WTC11 (cell line): ENCODE measurements around the gene CTNNA1. TPM values are rescaled to one million over a fixed set of nuclear protein-coding genes. Genes with fewer than 3 reads are reported as not detected.

Experiments used
- ATAC-seq: fragments of 200-7000 bp; cut with Tn5 transposase; 2 replicates; pipeline ENCODE4 v1.10.0; 2021; ENCODE audit warnings: mild to moderate bottlenecking, moderate library complexity
- CTCF ChIA-PET: fragments of 300-600 bp; sonication (Branson Sonifier 250); formaldehyde crosslinking; loops from one replicate; lab custom pipeline; 2021; ENCODE audit warnings: antibody characterized with exemption; lab: Charles Lee
- POLR2A ChIA-PET: fragments of 350-600 bp; sonication (Branson Sonifier 250); formaldehyde crosslinking; loops from one replicate; lab custom pipeline; 2021; ENCODE audit warnings: antibody characterized with exemption; lab: Charles Lee
- DNase-seq: peaks from one replicate; pipeline ENCODE4 v3.0.0; 2021; ENCODE audit warnings: low spot score
- H3K27ac Mint-ChIP-seq: 2 replicates; pipeline ENCODE4 v1.8.0; 2021; ENCODE audit warnings: mixed read lengths
- H3K27me3 Mint-ChIP-seq: 2 replicates; pipeline ENCODE4 v1.8.0; 2021; ENCODE audit warnings: low read depth, mild to moderate bottlenecking, moderate library complexity, mixed read lengths
- H3K36me3 Mint-ChIP-seq: 2 replicates; pipeline ENCODE4 v1.8.0; 2021; ENCODE audit warnings: mixed read lengths
- H3K4me1 Mint-ChIP-seq: 2 replicates; pipeline ENCODE4 v1.8.0; 2022; ENCODE audit warnings: mixed read lengths
- H3K4me3 Mint-ChIP-seq: 2 replicates; pipeline ENCODE4 v1.8.0; 2021; ENCODE audit warnings: mild to moderate bottlenecking, moderate library complexity, mixed read lengths
- H3K9me3 Mint-ChIP-seq: 2 replicates; pipeline ENCODE4 v1.8.0; 2021; ENCODE audit warnings: mixed read lengths
- CDX4 ChIP-seq: fragments of 250-450 bp; sonication (Bioruptor Pico); IDR thresholded peaks from 2 replicates; pipeline ENCODE4 v1.9.0; 2021; ENCODE audit warnings: moderate library complexity, mild to moderate bottlenecking, inconsistent platforms, borderline replicate concordance
- CREB1 ChIP-seq: sonication (generic); formaldehyde crosslinking; IDR thresholded peaks from 2 replicates; pipeline ENCODE4 v1.8.0; 2023; ENCODE audit warnings: mild to moderate bottlenecking, missing genetic modification reagents
- CREM ChIP-seq: sonication (generic); formaldehyde crosslinking; IDR thresholded peaks from 2 replicates; pipeline ENCODE4 v1.8.1; 2022; ENCODE audit warnings: mild to moderate bottlenecking, missing genetic modification reagents, moderate library complexity
- E2F1 ChIP-seq: sonication (generic); formaldehyde crosslinking; IDR thresholded peaks from 2 replicates; pipeline ENCODE4 v1.8.0; 2022; ENCODE audit warnings: mild to moderate bottlenecking, missing genetic modification reagents
- JAZF1 ChIP-seq: fragments of 250-450 bp; sonication (Bioruptor Pico); IDR thresholded peaks from 2 replicates; pipeline ENCODE4 v1.9.0; 2021; ENCODE audit warnings: moderate library complexity, mild to moderate bottlenecking, inconsistent platforms
- KAT7 ChIP-seq: sonication (generic); formaldehyde crosslinking; IDR thresholded peaks from 2 replicates; pipeline ENCODE4 v1.8.1; 2023; ENCODE audit warnings: missing genetic modification reagents, mild to moderate bottlenecking, borderline replicate concordance
- MAX ChIP-seq: sonication (generic); formaldehyde crosslinking; IDR thresholded peaks from 2 replicates; pipeline ENCODE4 v1.8.0; 2022; ENCODE audit warnings: mild to moderate bottlenecking, missing genetic modification reagents
- MXD4 ChIP-seq: fragments of 250-450 bp; sonication (Bioruptor Pico); IDR thresholded peaks from 2 replicates; pipeline ENCODE4 v1.8.0; 2021; ENCODE audit warnings: mild to moderate bottlenecking, moderate library complexity, borderline replicate concordance
- NFYB ChIP-seq: sonication (generic); formaldehyde crosslinking; conservative IDR thresholded peaks from 2 replicates; pipeline ENCODE4 v1.8.0; 2022; ENCODE audit warnings: low read depth, missing genetic modification reagents
- NR2C2 ChIP-seq: sonication (generic); formaldehyde crosslinking; IDR thresholded peaks from 2 replicates; pipeline ENCODE4 v1.8.0; 2022; ENCODE audit warnings: mild to moderate bottlenecking, missing genetic modification reagents
- SOX15 ChIP-seq: fragments of 250-450 bp; sonication (Bioruptor Pico); IDR thresholded peaks from 2 replicates; pipeline ENCODE4 v1.9.0; 2021; ENCODE audit warnings: mild to moderate bottlenecking
- ZBTB21 ChIP-seq: sonication (generic); formaldehyde crosslinking; IDR thresholded peaks from 2 replicates; pipeline ENCODE4 v1.8.1; 2023; ENCODE audit warnings: mild to moderate bottlenecking, missing genetic modification reagents, borderline replicate concordance
- ZBTB43 ChIP-seq: sonication (generic); formaldehyde crosslinking; IDR thresholded peaks from 2 replicates; pipeline ENCODE4 v1.8.1; 2023; ENCODE audit warnings: mild to moderate bottlenecking, missing genetic modification reagents
- ZNF121 ChIP-seq: sonication (generic); formaldehyde crosslinking; IDR thresholded peaks from 2 replicates; pipeline ENCODE4 v1.8.0; 2023; ENCODE audit warnings: missing genetic modification reagents
- ZNF232 ChIP-seq: sonication (generic); formaldehyde crosslinking; IDR thresholded peaks from 2 replicates; pipeline ENCODE4 v1.8.0; 2022; ENCODE audit warnings: mild to moderate bottlenecking, missing genetic modification reagents
- ZNF425 ChIP-seq: fragments of 250-450 bp; sonication (Bioruptor Pico); conservative IDR thresholded peaks from 2 replicates; pipeline ENCODE4 v1.9.0; 2021; ENCODE audit warnings: mild to moderate bottlenecking
- ZNF512 ChIP-seq: sonication (generic); formaldehyde crosslinking; IDR thresholded peaks from 2 replicates; pipeline ENCODE4 v1.8.1; 2022; ENCODE audit warnings: missing genetic modification reagents, borderline replicate concordance
- total RNA-seq: library from RNA; stranded (reverse); gene quantifications from 3 replicates; pipeline ENCODE4 v1.2.3, GENCODE V29; 2021

CTNNA1 gene
- total RNA-seq, 1 experiment from 2014 or later: 309 TPM

GRCh38 chr5:138934971-138935370 is 181.7 kb downstream of the CTNNA1 start:
- Mint-ChIP-seq H3K36me3 (peaks cover 46% of the 10 kb centered on the region), H3K9me3 (no peaks in the 10 kb centered on the region)
- no peak for ATAC-seq

GRCh38 chr5:138935466-138935865 is 182.2 kb downstream of the CTNNA1 start:
- Mint-ChIP-seq H3K27me3 (no peaks in the 10 kb centered on the region), H3K4me3 (no peak overlapping the region), H3K9me3 (no peaks in the 10 kb centered on the region), H3K27ac (no peak overlapping the region), H3K36me3 (peaks cover 42% of the 10 kb centered on the region), H3K4me1 (peaks cover 46% of the 10 kb centered on the region)
- CTCF ChIA-PET: interaction anchor here (0.6 to 0.7 kb wide), 2 partner anchors 146 to 302 kb away, joined by 3 to 4 read pairs; no protein-coding TSS in a partner anchor
- TF ChIP-seq ZBTB43 (CRISPR knock-in tag) (no peak), ZNF512 (CRISPR knock-in tag) (no peak), JAZF1 (CRISPR knock-in tag) (no peak), CDX4 (CRISPR knock-in tag) (no peak), SOX15 (CRISPR knock-in tag) (no peak), MAX (CRISPR knock-in tag) (no peak), ZBTB21 (CRISPR knock-in tag) (no peak), CREB1 (no peak), ZNF121 (CRISPR knock-in tag) (no peak), NR2C2 (CRISPR knock-in tag) (no peak), E2F1 (CRISPR knock-in tag) (no peak), NFYB (CRISPR knock-in tag) (no peak), ZNF425 (no peak), ZNF232 (CRISPR knock-in tag) (no peak), KAT7 (CRISPR knock-in tag) (no peak)
- POLR2A ChIA-PET: no interaction called here
- DNase-seq (no peak), ATAC-seq (no peak)

More at GRCh38 chr5:138934971-138935370, 181.7 kb downstream of the CTNNA1 start:
- H3K27ac Mint-ChIP-seq: no peak overlapping the region
- ChIA-PET CTCF (no interaction called here), POLR2A (no interaction called here)
- no peaks in the 10 kb centered on the region for H3K27me3 Mint-ChIP-seq
- TF ChIP-seq CREM (CRISPR knock-in tag): no peak
- TF ChIP-seq MXD4 (CRISPR knock-in tag): no peak
- no peak overlapping the region for H3K4me3 Mint-ChIP-seq
- peaks cover 46% of the 10 kb centered on the region for H3K4me1 Mint-ChIP-seq
- no peak for DNase-seq
